HG03469 (cell line): Measurements from ENCODE around the gene PYROXD2.

Experiments used
- ATAC-seq: cut with Tn5 transposase; IDR thresholded peaks from one replicate; pipeline ENCODE4 v1.9.1; 2021; ENCODE audit warnings: mild to moderate bottlenecking, moderate library complexity, moderate number of reproducible peaks; ENCODE audit not compliant: unreplicated experiment

Gene PYROXD2

DNA sequence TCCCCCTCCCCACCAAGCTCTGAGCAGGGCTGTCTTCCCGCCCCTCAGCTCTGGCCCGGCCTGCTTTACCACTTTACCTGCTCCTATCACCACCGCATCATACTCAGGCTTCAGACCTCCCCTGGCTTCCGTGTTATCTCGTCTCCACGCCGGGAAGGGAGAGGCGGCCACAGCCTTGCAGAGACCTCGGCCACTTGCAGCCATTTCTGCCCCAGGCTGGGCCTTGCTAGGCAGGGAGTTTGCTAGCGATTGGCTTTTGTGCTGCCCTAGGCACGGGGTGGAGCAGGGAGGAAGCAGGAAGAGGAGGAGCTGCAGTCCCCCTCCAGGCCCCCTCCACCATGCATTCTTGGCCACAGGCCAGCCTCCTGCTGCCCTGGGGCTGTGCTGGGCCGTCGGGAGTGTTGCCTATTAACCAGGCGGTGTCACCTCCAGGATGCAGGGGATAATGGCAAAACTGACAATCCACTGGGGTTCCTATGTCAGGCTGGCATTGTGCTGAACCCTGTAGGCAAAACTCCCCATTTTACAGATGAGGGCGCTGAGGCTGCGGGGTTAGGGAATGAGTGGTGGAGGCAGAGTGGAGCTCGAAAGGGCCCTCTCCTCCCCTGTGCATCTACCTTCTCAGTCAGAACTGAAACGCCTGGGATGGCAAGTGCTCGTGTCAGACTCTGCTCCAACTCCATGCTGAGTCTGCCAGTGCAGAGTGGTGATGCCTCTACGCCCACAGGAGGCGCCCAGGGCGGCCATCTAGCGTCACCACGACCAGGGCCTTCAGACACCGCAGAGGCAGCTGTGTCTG lies at the start of gene PYROXD2:
Gene PYROXD2 (minus strand): TSS at position 251 of the 799 bp plus-strand sequence. CDS start 47 bp downstream, at position 204.
- peak; percentile 61 for ATAC-seq

DNA sequence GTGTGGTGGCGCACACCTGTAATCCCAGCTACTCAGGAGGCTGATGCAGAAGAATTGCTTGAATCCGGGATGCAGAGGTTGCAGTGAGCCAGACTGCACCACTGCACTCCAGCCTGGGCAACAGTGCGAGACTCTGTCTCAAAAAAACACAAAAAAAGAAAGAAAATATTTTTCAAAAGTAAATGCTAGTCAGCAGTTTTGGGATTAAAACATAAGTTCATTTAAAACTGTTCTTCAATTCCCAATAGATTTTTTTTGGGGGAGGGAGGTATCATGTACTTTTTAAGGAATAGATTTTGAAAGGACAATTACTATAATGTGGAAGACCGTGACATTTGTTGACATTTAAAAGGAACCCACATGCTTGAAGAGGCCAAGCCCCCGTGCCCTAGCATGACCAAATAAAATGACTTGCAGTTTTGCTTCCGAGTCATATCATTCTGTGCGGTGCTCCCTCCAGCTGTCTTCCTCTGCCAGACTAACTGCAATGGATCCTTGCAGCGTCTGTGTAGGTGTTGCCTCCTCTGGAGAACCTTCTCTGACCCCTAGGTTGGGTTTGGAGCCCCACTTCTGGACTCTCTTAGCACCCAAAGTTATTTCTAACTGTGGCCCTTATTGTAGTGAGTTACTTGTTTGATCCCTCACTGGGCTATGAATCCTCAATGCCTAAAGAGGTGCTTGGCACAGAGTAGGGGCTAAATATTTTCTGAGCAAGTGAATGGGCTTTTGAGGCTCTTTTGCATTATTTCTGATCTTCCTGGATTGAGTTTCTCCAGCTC lies 49.2 kb upstream of the PYROXD2 start:
- ATAC-seq = no peak

DNA sequence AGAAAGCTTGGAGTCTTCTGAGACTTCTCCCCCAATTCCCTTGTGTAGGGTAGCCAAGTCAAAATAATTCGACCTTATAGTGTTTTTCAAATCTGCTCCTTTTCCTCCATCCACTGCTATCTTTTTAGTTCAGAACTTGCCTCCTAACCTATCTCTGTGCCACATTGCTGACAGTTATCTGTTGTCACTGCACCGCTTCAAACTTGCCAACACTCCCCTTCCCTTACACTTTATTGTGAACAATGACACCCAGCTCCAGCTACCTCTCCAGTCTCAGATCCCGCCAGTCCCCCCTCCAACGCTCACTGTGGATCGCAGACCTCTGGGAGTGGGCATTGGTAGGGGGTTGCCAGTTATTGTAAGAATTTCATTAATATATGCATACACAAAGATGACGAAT lies 48.0 kb upstream of the PYROXD2 start:
- ATAC-seq = no peak

DNA sequence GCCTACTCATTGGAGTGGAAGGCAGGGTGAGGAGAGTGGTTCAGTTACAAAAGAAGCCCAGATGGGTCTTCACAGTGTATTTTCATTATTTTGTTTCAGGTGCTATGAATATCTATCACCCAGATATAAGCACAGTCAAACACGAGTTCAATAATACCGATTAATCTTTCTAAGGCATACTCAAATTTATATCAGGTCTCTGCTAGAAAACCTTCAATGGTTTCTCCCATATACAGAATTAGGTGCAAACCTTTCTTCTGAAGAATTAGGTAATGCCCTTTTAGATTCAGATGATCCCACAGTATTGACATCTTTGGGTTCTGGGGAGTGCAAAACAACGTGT lies 46.5 kb upstream of the PYROXD2 start:
- ATAC-seq = no peak

DNA sequence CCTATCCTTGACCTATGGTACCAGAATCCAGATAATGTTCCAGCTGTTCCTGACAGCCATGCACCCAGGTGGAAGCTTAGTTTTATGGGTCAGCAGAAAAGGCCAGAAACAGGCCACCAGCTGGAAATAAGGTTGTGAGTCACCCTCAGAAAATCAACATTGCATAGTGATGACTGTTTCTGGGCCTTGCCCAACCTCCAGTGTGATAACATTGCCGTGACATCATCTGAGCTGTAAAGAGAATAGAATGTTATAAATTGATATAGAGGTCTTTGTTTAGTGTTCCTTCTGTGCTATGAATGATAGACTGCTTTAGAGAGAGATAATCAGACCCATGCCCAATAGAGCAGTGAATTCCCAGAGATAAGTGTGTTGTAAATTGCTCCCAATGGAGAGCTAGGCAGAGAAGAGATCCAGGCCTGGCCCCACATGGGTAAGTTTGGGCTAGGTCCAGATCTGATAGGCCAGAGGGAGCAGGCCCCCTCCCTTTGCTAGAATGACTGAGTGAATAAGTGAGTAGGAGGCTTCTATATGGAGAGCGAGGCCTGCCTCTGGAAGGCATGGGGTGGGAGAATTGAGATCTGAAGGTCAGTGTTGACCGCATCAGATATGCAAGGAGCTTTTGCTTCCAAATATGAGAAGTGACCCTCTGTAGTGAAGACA lies 46.0 kb upstream of the PYROXD2 start:
- ATAC-seq = no peak

DNA sequence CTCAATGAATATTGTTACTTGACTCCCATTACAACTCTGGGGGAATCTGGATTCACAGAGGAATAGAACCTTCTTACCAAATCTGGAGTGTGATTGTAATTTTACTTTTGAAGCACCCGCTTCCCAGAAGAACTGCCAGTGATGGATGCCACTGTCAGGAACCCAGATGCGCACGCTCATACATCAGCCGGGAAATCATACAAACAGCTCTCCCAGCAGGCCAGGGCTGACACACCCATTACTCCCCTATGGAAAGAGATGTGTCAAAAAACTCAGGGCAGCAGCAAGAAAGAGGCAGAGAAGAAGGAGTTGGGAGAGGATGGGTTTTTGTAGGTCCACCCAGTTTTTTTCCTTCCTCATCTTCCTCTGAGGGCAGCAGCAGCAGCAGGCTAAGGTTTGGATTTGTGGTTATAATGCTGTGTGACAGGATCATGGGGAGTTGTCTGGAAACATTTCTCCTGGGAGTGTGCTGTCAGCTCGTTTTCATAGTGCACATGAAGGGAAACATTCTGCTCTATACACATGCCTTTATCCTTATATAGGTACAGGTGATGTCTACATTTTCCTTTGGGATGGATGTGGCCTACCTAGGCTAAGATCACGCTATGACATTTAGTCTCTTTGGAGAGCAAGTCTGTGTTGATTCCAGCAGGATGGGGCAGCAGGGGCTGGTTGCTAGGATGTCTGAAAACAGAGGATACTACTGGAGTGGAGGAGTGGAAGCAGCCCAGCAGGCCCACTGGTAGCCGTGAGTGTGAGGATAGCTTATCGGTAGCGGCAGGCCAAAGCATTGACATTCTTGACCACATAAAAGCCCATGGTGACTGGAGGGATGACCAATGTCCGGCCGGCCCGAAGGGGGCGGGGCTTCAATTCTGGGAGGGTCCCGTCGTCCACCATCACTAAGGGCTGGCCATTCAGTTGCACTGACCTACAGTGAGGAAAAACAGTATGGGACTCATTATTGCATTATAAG lies 44.1 kb upstream of the PYROXD2 start:
- no peak for ATAC-seq

DNA sequence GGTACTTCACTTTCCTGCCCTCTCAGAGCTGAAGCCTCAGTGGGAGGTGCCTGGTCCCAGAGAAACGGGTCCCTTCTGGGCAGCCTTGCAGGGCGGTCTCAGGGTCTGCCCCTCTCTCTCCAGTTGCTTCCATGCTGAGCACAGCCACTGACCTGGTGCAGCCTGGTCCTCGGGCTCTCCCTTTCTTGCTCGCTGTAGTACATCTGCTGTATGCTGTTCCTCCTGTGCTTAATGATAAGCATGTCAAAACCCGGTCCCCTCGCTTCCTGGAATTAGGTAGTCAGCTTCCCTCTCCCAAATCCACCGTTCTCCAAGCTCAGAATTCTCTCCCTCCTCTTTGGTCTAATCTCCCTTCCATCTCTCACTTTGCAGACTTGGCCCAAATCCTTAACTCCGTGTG lies 42.7 kb upstream of the PYROXD2 start:
- no peak for ATAC-seq

DNA sequence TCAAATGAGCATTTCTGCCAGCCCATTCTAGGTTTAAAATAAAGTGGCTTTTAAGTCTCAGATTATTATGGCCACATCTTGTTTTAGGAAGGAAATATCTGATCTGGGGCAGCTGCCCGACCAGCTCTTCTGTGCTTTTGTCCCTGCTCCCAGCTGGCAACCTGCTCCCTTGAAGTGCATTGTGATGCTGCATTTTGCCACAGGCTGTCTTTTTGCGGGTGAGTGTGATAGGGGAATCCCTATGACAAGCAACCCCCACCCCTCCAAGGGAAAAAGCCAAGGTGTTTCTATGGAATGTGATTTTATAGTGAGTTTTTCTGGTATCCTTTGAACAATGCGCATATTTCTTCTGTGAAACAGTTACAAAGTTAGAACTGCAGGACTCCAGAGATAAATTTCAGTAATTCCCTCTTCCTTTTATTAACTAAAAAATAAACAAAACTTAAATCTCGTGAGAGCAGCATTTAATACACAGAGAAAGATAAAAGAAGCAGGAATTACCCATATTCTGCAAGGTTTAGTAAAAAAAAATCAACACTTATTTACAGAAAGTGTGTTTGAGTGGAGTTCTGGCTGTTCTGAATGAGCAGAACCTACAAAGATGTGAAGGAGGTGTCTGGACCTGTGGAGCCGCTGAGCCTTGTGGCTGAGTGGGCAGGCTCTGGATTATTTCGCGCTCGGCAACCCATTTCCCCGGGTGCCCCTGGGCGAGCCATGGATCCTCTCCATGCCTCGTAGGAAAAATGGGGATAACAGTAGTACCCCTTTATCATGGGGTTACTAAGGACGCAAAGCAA lies 41.9 kb upstream of the PYROXD2 start:
- ATAC-seq = no peak

DNA sequence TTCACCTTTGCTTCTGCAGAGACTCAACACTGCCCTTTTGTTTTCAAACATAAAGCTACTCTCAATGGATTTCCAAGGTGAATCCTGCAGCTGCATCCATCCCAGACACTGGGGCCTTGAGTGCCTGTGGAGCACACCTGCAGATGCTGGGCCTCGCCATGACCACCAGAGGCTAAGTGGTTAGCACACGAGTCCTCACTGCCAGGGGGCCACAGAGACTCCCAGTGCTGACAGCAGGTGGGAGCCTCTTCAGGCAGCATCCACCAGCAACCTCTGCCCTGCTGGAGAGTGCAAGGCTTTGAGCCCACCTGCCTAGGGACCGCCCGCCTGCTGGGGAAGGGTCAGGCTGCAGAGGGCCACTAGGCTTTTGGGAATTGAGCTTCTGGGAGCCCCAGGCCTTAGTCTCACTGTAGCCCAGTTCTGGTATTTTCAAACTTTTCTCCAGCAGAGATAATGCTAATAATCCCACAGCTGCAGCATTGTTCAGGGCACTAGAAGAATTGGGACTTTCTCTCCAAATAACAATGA lies 41.1 kb upstream of the PYROXD2 start:
- no peak for ATAC-seq

DNA sequence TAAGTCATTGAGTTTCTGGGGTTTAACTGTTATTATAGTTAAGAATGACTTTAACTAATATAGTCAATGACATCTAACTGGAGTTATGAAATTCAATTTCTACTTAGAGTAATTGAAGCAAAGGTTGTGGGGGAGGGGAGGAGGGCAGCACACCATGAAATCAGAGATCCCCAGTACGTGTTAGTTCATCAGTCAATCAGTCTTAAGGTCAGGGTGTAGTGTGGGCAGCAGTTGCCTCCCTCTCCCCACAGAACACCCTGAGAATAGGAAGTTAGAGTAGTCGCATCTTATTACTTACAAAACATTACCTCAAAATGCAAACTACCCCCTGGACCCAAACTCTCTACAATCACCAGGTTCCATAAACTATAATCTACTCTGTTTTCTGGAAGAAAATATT lies 38.7 kb upstream of the PYROXD2 start:
- no peak for ATAC-seq

DNA sequence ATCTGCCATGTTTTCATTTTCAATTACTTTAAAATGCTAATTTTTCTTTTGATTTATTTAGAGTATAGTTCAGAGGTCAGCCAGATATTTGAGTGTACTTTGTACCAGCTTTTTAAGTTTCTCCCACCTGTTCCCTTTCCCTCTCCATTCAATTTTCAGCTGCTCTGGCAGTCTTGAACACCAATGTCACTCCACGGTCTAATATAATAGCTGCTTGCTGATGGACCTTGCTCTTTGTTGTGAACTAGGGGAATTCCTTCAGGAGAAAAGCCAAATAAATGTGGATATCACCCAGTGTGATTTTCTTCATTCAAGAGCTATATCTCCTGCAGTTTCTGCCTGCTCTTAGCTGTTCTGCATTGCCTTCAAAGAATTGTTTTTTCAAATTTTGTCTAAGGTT lies 35.6 kb upstream of the PYROXD2 start:
- no peak for ATAC-seq

DNA sequence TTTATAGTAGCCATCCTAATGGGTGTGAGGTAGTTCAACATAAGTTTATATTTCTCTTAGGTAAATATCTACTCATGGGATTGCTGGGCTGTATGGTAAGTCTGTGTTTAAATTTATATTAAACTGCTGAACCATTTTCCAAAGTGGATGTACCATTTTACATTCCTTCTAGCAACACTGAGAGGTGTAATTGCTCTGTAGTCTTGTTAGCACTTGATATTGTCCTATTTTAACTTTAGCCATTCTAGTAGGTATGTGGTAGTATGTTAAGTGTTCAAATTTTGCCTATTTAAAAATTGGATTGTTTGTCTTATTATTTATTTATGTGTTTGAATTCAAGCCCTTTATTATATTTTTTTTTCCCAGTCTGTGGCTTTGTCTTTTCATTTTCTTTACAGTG lies 34.3 kb upstream of the PYROXD2 start:
- no peak for ATAC-seq

DNA sequence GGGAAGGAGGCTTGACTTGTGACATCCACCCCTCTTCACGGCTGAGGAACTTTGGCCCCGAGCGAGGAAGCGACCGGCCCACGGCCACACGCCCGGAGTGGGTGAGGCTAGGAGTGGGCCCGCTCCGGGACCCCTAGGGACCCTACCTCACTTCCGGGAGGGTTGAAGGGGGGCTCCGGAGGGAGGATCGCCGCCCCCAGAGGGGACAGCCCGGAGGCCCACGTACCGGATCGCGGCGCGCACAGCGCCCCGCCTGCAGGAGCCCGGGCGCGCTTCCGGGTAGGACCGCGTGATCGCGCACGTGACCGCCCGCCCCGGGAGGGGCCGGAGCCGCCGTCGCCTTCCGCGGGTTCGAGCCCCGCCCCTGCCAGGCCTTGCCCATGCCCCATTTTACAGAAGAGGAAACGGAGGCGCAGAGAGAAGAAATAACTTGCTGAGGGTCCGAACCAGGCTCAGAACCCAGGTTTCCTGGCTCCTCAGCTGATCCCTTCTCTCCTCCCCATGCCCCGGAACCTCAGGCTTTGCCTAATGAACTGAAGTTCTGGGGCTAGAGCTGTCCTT lies 31.8 kb upstream of the PYROXD2 start, which contains the start of gene HPS1:
Gene HPS1 (minus strand): TSS at position 275 of the 561 bp plus-strand sequence. CDS start 3,695 bp downstream, outside the sequence.
- ATAC-seq = peak; percentile 79

DNA sequence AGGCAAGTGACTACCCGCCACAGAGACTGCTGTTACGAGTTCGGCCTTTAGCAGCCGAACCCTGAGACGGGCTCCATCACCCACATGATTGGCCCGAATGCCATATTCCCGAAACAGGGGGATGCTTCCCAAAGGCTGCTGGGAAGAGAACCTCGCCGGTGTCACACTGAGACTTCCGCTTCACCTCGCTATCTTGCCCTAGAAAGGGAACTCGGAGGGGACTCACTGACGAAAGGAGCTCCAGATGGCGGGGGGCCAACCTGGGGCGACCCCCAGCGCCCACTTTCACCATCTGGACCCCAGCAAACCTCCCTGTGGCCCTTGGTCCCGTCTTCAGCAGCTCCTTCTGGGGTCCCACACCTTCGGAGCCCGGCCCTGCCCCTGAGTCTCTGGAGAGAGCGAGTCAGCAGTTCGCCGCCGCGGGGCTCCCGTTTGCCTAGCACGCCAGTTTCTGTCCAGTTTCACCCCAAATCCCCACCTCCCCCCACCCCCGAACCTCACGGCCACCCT lies 31.2 kb upstream of the PYROXD2 start:
- ATAC-seq = peak; percentile 13

DNA sequence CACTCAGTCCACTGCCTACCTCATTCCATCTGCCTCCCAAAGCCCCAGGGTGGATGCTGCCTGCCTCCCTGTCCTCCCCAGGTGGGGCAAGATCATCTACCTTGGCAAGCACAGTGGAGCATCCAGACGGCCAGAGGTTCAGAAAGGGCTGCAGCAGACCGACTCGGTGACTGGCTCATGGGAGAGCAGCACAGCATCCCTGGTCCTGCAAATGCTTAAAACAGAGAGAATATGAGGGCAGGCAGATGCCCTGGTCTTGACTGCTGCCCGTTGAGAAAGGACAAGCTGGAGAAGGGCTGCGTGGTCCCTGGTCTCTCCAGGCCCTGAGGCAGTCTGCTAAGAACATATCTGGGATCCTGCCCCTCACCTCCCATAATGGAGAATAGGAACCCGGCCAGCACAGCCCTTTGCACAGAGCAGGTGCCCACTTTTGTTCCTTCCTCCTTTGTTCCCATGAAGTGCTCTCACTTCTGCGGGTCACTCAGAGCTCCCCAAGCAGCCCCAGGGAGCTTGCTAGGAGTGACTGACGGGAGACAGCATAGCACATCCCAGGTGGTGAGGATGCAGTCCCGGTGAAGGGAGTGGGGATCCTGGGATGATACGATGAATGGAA lies 30.3 kb upstream of the PYROXD2 start:
- no peak for ATAC-seq

DNA sequence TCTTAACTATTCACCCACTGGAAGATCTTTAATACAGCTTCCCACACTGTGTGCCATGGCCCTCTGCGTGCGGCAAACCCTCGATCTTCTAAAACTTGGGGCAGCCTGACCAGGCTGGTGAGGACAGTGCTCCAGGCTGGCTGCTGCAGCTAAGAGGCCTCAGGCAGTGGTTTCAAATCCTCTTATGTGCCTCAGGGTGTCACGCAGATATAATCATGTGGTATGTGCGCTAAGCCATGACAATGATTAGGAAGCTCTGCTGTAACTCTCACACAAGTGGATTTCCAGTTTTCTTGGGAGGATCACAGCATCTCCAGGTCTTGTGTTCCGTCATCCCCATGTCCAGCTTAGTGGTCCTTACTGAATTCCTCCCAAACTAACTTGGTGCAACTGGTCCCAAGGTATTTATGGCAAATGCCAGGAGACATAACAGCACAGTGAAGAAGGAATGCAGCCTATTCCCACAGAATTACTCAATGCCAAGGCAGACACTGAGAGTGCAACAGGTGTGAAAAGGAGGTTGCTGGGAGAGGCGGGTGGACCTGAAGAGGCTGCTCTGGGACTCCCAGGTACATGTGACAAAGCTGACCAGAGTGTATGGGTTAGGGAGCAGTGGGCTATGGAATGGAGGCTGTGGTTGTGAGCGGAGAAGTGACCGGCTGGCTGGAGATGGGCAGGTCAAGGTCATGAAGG lies 29.5 kb upstream of the PYROXD2 start:
- ATAC-seq = peak; percentile 28

DNA sequence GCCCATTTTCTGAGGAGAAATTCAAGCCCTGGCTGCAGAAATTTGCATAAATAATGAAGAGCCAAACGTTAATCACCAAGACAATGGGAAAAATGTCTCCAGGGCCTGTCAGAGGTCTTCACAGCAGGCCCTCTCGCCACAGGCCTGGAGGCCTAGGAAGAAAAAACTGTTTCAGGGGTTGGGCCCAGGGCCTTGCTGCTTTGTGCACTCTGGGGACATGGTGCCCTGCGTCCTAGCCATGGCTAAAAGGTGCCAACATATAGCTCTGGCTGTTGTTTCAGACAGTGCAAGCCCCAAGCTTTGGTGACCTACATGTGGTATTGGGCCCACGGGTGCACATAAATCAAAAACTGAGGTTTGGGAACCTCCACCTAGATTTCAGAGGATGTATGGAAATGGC lies 23.7 kb upstream of the PYROXD2 start:
- ATAC-seq = no peak

DNA sequence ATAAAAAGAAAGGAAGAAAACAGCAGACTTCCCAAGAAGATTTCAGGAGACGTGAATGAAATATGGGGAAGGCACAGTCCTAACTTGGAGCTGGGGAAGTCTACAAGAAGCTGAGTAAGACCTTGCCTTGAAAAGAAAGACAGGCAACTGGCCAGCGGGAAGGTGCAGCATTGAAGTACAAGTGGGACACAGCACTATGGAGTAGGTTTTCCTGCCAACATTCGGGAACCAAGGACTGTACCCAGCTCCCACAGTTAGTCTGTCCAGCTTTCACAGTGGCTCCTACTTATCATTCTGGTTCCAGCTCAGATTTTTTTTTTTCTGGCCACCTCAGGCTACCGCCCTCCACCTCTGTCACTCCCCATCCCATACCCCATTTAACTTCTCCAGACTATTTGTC lies 21.7 kb upstream of the PYROXD2 start:
- ATAC-seq = no peak
